NCI-H187 treated with DMSO at 0.1 percent for 48 hours (cell line): Measurements from ENCODE around the gene REPS1.

Experiments
- DNase-seq: peaks from one replicate; lab custom pipeline; 2025; lab: John Stamatoyannopoulos, UW

REPS1 gene

GRCh38 chr6:138923561-138923960 lies 64.5 kb downstream of the REPS1 start:
- DNase-seq: no peak

- no peak for DNase-seq
Observed at GRCh38 chr6:138920906-138921305, 67.1 kb downstream of the REPS1 start.

- DNase-seq: no peak
Observed at GRCh38 chr6:138914701-138915100, 73.4 kb downstream of the REPS1 start.

- no peak for DNase-seq
Observed at GRCh38 chr6:138912308-138912707, 75.7 kb downstream of the REPS1 start.

GRCh38 chr6:138909975-138910374 lies 78.1 kb downstream of the REPS1 start:
- no peak for DNase-seq

- no peak for DNase-seq
Observed at GRCh38 chr6:138909511-138909910, 78.5 kb downstream of the REPS1 start.

- DNase-seq: no peak
Observed at GRCh38 chr6:138907167-138907566, 80.9 kb downstream of the REPS1 start.

DNA sequence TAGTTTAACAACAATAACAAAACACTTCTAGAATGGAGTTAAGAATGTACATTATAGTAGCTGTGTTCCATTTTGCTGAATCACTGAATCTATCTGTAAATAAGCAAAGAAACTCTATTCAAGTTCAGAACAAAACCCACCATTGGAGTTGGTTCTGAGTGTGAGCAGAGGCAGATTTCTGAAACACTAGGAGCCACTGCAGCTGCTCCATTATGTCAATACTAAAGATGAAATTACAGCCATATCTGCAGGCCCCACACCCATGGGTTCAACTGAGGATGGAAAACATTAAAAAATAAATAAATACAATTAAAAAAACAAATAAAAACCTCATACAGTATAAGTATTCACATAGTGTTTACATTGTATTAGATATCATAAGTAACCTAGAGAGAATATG lies 91.0 kb downstream of the REPS1 start:
- DNase-seq: no peak

GRCh38 chr6:138896104-138896756 lies 91.8 kb downstream of the REPS1 start:
- no peak for DNase-seq

GRCh38 chr6:138891255-138891986 lies 96.6 kb downstream of the REPS1 start:
- DNase-seq: no peak

DNA sequence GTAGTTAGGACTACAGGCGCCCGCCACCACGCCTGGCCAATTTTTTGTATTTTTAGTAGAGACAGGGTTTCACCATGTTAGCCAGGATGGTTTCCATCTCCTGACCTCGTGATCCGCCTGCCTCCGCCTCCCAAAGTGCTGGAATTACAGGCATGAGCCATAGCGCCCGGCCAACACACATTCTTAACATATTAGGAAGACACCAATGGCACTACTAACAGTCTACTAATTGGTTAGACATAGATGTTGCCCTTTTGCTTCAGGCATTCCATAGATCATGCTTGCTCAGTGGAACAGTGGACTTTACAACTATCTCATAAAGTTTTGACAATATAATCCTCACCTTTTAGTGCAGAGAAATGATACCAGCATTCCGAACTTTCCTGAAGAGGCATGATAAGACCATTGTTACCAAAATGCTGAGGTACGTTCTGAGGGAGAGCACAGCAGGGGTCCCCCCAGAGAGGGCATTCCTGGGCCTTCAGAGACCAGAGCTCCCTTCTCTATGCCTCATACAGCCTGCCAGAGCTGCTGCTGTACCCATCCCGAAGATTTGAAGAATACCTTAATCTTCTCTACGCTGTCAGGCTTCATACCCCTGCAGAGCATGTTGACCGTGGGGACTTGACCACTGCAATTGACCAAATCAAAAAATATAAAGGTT lies 102.8 kb downstream of the REPS1 start:
- no peak for DNase-seq

DNA sequence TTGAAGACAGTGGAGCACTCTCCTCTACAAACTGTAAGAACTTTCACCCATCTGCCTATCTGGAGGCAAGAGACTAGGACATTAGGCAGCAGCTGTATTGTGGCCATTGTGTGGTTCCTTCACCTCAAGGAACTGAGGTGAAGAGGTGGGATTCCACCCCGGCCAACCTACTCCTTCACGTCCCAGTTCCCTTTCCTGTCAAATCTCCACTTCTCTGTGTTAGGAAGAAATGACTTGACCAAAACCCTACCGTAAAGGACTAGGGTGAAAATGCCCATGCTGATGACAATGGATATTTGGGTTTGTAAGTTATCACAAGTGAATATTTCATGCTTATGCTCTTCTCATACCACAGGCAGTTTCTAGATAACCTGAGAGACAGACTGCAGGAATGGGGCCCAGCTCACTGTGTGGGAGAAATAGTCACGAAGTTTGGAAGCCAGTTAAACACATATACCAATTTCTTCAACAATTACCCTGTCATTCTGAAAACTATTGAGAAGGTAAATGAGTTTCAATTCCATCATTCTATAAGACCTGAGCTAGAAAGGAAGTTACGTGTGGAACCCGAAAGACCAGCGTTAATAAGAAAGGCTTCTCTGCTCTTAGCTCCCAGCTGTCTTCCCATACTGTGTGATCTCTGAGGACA lies 105.6 kb downstream of the REPS1 start:
- no peak for DNase-seq

GRCh38 chr6:138873191-138873590 lies 114.9 kb downstream of the REPS1 start:
- DNase-seq: no peak

DNA sequence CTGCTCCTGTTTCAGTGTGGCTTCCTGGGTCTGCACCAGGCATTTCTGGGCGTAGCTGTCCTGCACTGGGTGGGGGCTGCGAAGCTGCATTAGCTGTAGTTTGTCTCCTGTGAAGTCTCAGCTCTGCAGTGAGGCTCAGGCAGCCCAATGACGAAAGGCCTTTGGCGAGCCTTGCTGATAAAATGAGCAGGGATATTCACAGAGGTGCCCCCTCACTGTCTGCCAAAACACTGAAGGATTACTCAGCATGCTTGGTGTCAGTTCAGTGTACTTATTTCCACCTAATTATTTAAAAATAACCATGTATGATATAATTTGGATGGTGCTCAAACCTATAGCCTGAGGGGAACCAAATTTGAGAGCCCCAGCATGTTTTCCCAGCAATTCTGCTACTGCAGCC lies 118.7 kb downstream of the REPS1 start:
- DNase-seq: no peak

- no peak for DNase-seq
Observed at GRCh38 chr6:138868181-138868580, 119.9 kb downstream of the REPS1 start.

GRCh38 chr6:138865480-138866109 lies 122.5 kb downstream of the REPS1 start:
- no peak for DNase-seq

- DNase-seq: no peak
Observed at GRCh38 chr6:138864343-138864890, 123.6 kb downstream of the REPS1 start.

- DNase-seq: no peak
Observed at GRCh38 chr6:138863321-138863720, 124.7 kb downstream of the REPS1 start.

- no peak for DNase-seq
Observed at GRCh38 chr6:138862456-138862855, 125.6 kb downstream of the REPS1 start.

DNA sequence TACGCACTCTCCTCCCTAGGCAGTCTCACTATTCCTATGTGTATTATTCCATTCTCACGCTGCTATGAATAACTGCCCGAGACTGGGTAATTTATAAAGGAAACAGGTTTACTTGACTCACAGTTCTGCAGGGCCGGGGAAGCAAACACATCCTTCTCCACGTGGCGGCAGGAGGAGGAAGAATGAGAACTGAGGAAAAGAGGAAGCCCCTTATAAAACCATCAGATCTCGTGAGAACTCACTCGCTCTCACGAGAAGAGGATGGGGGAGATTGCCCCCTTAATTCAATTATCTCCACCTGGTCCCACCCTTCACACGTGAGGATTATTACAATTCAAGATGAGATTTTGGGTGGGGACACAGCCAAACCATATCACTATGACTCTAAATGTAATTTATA lies 130.3 kb downstream of the REPS1 start:
- DNase-seq: no peak

DNA sequence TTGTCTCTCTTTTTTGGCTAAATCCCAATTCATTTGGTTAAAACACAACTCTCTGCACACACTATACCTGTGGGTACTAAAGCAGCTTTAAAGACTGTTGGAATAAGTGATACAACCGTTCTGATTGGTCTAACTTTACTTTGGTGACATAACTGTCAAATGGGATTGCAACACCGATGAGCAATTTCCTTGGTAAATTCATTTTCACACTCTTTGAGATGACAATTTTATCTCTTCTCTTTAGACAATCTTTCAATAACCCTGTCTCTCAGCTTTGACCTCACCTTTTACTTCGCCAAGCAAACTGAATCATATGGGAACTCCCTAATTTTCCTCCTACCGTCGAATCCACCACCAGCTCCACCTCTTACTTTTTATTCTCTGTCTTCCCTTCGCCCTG lies 131.4 kb downstream of the REPS1 start:
- no peak for DNase-seq
